HG03469 (cell line): ENCODE data around the gene PDE3B.
"Not testable (repeated sequence)": the region's sequence is repeated elsewhere in the genome, so short reads cannot be mapped to it uniquely, and the experiment has no call there.

ENCODE experiments used
- ATAC-seq: cut with Tn5 transposase; IDR thresholded peaks from one replicate; pipeline ENCODE4 v1.9.1; 2021; ENCODE audit warnings: mild to moderate bottlenecking, moderate library complexity, moderate number of reproducible peaks; ENCODE audit not compliant: unreplicated experiment

PDE3B gene

GRCh38 chr11:14789879-14790484 lies 146.4 kb downstream of the PDE3B start:
- ATAC-seq = no peak

- no peak for ATAC-seq
Measured at GRCh38 chr11:14793546-14793945, 149.9 kb downstream of the PDE3B start.

GRCh38 chr11:14796028-14796427 lies 152.4 kb downstream of the PDE3B start:
- not testable (repeated sequence) for ATAC-seq

GRCh38 chr11:14803846-14804245 lies 160.2 kb downstream of the PDE3B start:
- no peak for ATAC-seq

GRCh38 chr11:14809466-14809865 lies 165.9 kb downstream of the PDE3B start:
- ATAC-seq = no peak

GRCh38 chr11:14812757-14813156 lies 169.2 kb downstream of the PDE3B start:
- ATAC-seq = no peak

GRCh38 chr11:14813516-14813915 lies 169.9 kb downstream of the PDE3B start:
- ATAC-seq = no peak

GRCh38 chr11:14818779-14819178 lies 175.2 kb downstream of the PDE3B start:
- no peak for ATAC-seq

GRCh38 chr11:14819596-14819995 lies 176.0 kb downstream of the PDE3B start:
- ATAC-seq = no peak

GRCh38 chr11:14821031-14821430 lies 177.4 kb downstream of the PDE3B start:
- ATAC-seq = no peak

GRCh38 chr11:14826600-14826999 lies 183.0 kb downstream of the PDE3B start:
- no peak for ATAC-seq

GRCh38 chr11:14835496-14836492 lies 192.2 kb downstream of the PDE3B start:
- no peak for ATAC-seq

- ATAC-seq = no peak
Measured at GRCh38 chr11:14842002-14842401, 198.4 kb downstream of the PDE3B start.

- ATAC-seq = no peak
Measured at GRCh38 chr11:14852571-14853177, 209.1 kb downstream of the PDE3B start.

GRCh38 chr11:14854057-14854456 lies 210.5 kb downstream of the PDE3B start:
- ATAC-seq = no peak

GRCh38 chr11:14855890-14856289 lies 212.3 kb downstream of the PDE3B start:
- ATAC-seq = no peak

- no peak for ATAC-seq
Measured at GRCh38 chr11:14857621-14858020, 214.0 kb downstream of the PDE3B start.

GRCh38 chr11:14858404-14858803 lies 214.8 kb downstream of the PDE3B start:
- no peak for ATAC-seq

GRCh38 chr11:14860511-14860910 lies 216.9 kb downstream of the PDE3B start:
- no peak for ATAC-seq

- no peak for ATAC-seq
Measured at GRCh38 chr11:14861680-14862079, 218.1 kb downstream of the PDE3B start.

- ATAC-seq = not testable (repeated sequence)
Measured at GRCh38 chr11:14863775-14864174, 220.2 kb downstream of the PDE3B start.

GRCh38 chr11:14872032-14872431 lies 228.4 kb downstream of the PDE3B start:
- no peak for ATAC-seq
